SK-N-SH (cell line): Measurements from ENCODE around the gene LLGL2. TPM values are rescaled to one million over a fixed set of nuclear protein-coding genes. Genes with fewer than 3 reads are reported as not detected.

Experiments
- CTCF ChIA-PET: fragments of 300-600, 350-600 bp; formaldehyde crosslinking; extraction: SDS; loops from one replicate; lab custom pipeline; 2021; lab: Yijun Ruan, JAX
- POLR2A ChIA-PET: fragments of 350-600 bp; sonication (Branson Sonifier 250); formaldehyde crosslinking; extraction: SDS; loops from one replicate; lab custom pipeline; 2020; ENCODE audit warnings: antibody characterized with exemption, inconsistent platforms; lab: Yijun Ruan, JAX
- DNase-seq: peaks from one replicate; pipeline ENCODE4 v3.0.0; 2012
- H2AFZ ChIP-seq: fragments of 200-600 bp; sonication (generic); 2 replicates; pipeline ENCODE4 v1.8.1; 2016; ENCODE audit warnings: antibody characterized with exemption, mild to moderate bottlenecking, low read depth
- H3F3A ChIP-seq: fragments of 200-600 bp; sonication (generic); replicated peaks from 2 replicates; pipeline ENCODE3; 2016; ENCODE audit warnings: antibody characterized with exemption, mild to moderate bottlenecking; ENCODE audit not compliant: insufficient read depth
- H3K27ac ChIP-seq, 2 experiments: fragments of 200-500 bp in 1 of 2; fragments of 200-600 bp in 1 of 2; sonication (Bioruptor generic) in 1 of 2; sonication (generic), shearing (Covaris generic) in 1 of 2; 2 replicates each; pipeline versions ENCODE4 v1.5.1 to v1.6.1; 2014 to 2016; ENCODE audit warnings: low read depth in 2 of 2, inconsistent platforms in 1 of 2, low read length in 1 of 2, mild to moderate bottlenecking in 1 of 2, mixed read lengths in 1 of 2
- H3K27me3 ChIP-seq: fragments of 200-600 bp; sonication (generic), shearing (Covaris generic); 2 replicates; pipeline ENCODE4 v1.6.1; 2016; ENCODE audit warnings: mixed run types; ENCODE audit not compliant: insufficient read depth
- H3K36me3 ChIP-seq, 2 experiments: fragments of 200-500 bp in 1 of 2; fragments of 200-600 bp in 1 of 2; sonication (Bioruptor generic) in 1 of 2; sonication (generic) in 1 of 2; replicated peaks in 1 of 2; 2 replicates each; pipeline versions ENCODE3 to v1.5.1; 2014 to 2016; ENCODE audit warnings: low read length in 1 of 2, mild to moderate bottlenecking in 1 of 2; ENCODE audit not compliant: insufficient read depth in 2 of 2, control insufficient read depth in 1 of 2
- H3K4me1 ChIP-seq, 2 experiments: fragments of 200-500 bp in 1 of 2; fragments of 200-600 bp in 1 of 2; sonication (Bioruptor generic) in 1 of 2; sonication (generic), shearing (Covaris generic) in 1 of 2; 2 replicates each; pipeline versions ENCODE4 v1.5.1 to v1.6.1; 2014 to 2016; ENCODE audit warnings: low read depth in 1 of 2, low read length in 1 of 2, mixed run types in 1 of 2; ENCODE audit not compliant: insufficient read depth in 2 of 2, control insufficient read depth in 1 of 2
- H3K4me2 ChIP-seq: fragments of 200-600 bp; sonication (generic), shearing (Covaris generic); 2 replicates; pipeline ENCODE4 v1.6.1; 2017; ENCODE audit warnings: mixed run types
- H3K4me3 ChIP-seq, 2 experiments: fragments of 200-500 bp in 1 of 2; fragments of 200-600 bp in 1 of 2; sonication (Bioruptor generic) in 1 of 2; sonication (generic), shearing (Covaris generic) in 1 of 2; 2 replicates each; pipeline versions ENCODE4 v1.5.1 to v1.8.1; 2014 to 2016; ENCODE audit warnings: low read depth in 2 of 2, inconsistent platforms in 1 of 2, low read length in 1 of 2, mild to moderate bottlenecking in 1 of 2, mixed read lengths in 1 of 2, moderate library complexity in 1 of 2
- H3K79me2 ChIP-seq: fragments of 200-600 bp; sonication (generic); 2 replicates; pipeline ENCODE4 v1.8.1; 2017; ENCODE audit warnings: mild to moderate bottlenecking; ENCODE audit not compliant: insufficient read depth
- H3K9ac ChIP-seq: fragments of 200-600 bp; sonication (generic); 2 replicates; pipeline ENCODE4 v1.6.1; 2017; ENCODE audit warnings: mixed run types
- H3K9me2 ChIP-seq: fragments of 200-600 bp; sonication (generic); 2 replicates; pipeline ENCODE4 v1.6.1; 2017; ENCODE audit warnings: mixed run types
- H3K9me3 ChIP-seq: fragments of 200-600 bp; sonication (generic); 2 replicates; pipeline ENCODE4 v1.6.1; 2017; ENCODE audit warnings: mixed run types, mild to moderate bottlenecking, moderate library complexity
- H4K20me1 ChIP-seq: fragments of 200-600 bp; sonication (generic); 2 replicates; pipeline ENCODE4 v1.6.1; 2017; ENCODE audit warnings: mild to moderate bottlenecking, mixed run types; ENCODE audit not compliant: insufficient read depth
- CHD2 ChIP-seq: fragments of 150-350 bp; IDR thresholded peaks from 2 replicates; pipeline ENCODE4 v1.6.1; 2018; ENCODE audit warnings: low read length; ENCODE audit not compliant: partially characterized antibody
- EP300 ChIP-seq, 2 experiments: IDR thresholded peaks; 2 replicates each; pipeline versions ENCODE4 v1.4.0 to v1.6.1; 2012; ENCODE audit warnings: borderline replicate concordance in 1 of 2, low read depth in 1 of 2, low read length in 1 of 2
- EZH2phosphoT487 ChIP-seq: fragments of 200-600 bp; sonication (generic); IDR thresholded peaks from 2 replicates; pipeline ENCODE4 v1.6.1; 2017; ENCODE audit warnings: low read depth, mixed run types, mild to moderate bottlenecking, antibody characterized with exemption, moderate library complexity, borderline replicate concordance
- FOSL2 ChIP-seq: IDR thresholded peaks from 2 replicates; pipeline ENCODE4 v1.4.0; 2012; ENCODE audit warnings: low read depth, mild to moderate bottlenecking, moderate library complexity, borderline replicate concordance
- FOXM1 ChIP-seq: IDR thresholded peaks from 2 replicates; pipeline ENCODE4 v1.4.0; 2012; ENCODE audit warnings: low read depth, mild to moderate bottlenecking
- GATA2 ChIP-seq: sonication (generic); formaldehyde crosslinking; IDR thresholded peaks from 2 replicates; pipeline ENCODE4 v1.5.0; 2020; ENCODE audit warnings: mild to moderate bottlenecking, missing genetic modification reagents
- JUND ChIP-seq: IDR thresholded peaks from 2 replicates; pipeline ENCODE4 v1.4.0; 2012
- MEF2A ChIP-seq: IDR thresholded peaks from 2 replicates; pipeline ENCODE4 v1.4.0; 2012; ENCODE audit warnings: low read depth, borderline replicate concordance
- MXI1 ChIP-seq: IDR thresholded peaks from 2 replicates; pipeline ENCODE4 v1.6.1; 2012; ENCODE audit warnings: mild to moderate bottlenecking, low read depth, low read length, improper control_type of control experiment
- NRF1 ChIP-seq: IDR thresholded peaks from 2 replicates; pipeline ENCODE4 v1.6.1; 2012; ENCODE audit warnings: low read depth, mild to moderate bottlenecking, low read length
- POLR2AphosphoS5 ChIP-seq: IDR thresholded peaks from 2 replicates; pipeline ENCODE4 v1.6.1; 2012; ENCODE audit warnings: low read depth, low read length
- RAD21 ChIP-seq: IDR thresholded peaks from 2 replicates; pipeline ENCODE4 v1.6.1; 2012; ENCODE audit warnings: mild to moderate bottlenecking, low read length
- RCOR1 ChIP-seq: fragments of 150-350 bp; IDR thresholded peaks from 2 replicates; pipeline ENCODE4 v1.6.1; 2017; ENCODE audit warnings: antibody characterized with exemption, low read length
- RFX5 ChIP-seq: IDR thresholded peaks from 2 replicates; pipeline ENCODE4 v1.6.1; 2012; ENCODE audit warnings: mild to moderate bottlenecking, improper control_type of control experiment, low read length
- SIN3A ChIP-seq: IDR thresholded peaks from 2 replicates; pipeline ENCODE4 v1.6.1; 2012; ENCODE audit warnings: low read depth, mild to moderate bottlenecking, low read length, moderate library complexity, borderline replicate concordance
- SMC3 ChIP-seq: IDR thresholded peaks from 2 replicates; pipeline ENCODE4 v1.6.1; 2012; ENCODE audit warnings: low read depth, low read length, improper control_type of control experiment
- TAF1 ChIP-seq: IDR thresholded peaks from 2 replicates; pipeline ENCODE4 v1.6.1; 2012; ENCODE audit warnings: low read depth, mild to moderate bottlenecking, low read length, moderate library complexity, borderline replicate concordance
- WGBS: methylation state at CpG from one replicate; pipeline ENCODE4 v1.1.6; 2017; ENCODE audit warnings: low lambda C conversion rate; 5-methylcytosine and 5-hydroxymethylcytosine counted together
- polyA plus RNA-seq, 3 experiments: library from polyadenylated mRNA; depleted of rRNA; stranded (reverse); fragments of >200 nt; gene quantifications; 2 replicates each; pipeline ENCODE4 v1.2.3, GENCODE V29; 2012
- TF ChIP-seq, protein P1 (sequence below): IDR thresholded peaks from 2 replicates; pipeline ENCODE4 v1.4.0; 2012; ENCODE audit warnings: low read depth, borderline replicate concordance
- TF ChIP-seq, protein P2 (sequence below): IDR thresholded peaks from 2 replicates; pipeline ENCODE4 v1.4.0; 2012; ENCODE audit warnings: low read depth, borderline replicate concordance
- TF ChIP-seq, protein P3 (sequence below): fragments of 150-350 bp; IDR thresholded peaks from 2 replicates; pipeline ENCODE4 v1.6.1; 2017; ENCODE audit warnings: antibody characterized with exemption, low read length, low read depth, borderline replicate concordance
- TF ChIP-seq, protein P4 (sequence below): IDR thresholded peaks from 2 replicates; pipeline ENCODE4; 2012

Gene LLGL2
- polyA plus RNA-seq, 1 of the 3 experiments (the other 2 are of a cell fraction) = 6.7 TPM

DNA sequence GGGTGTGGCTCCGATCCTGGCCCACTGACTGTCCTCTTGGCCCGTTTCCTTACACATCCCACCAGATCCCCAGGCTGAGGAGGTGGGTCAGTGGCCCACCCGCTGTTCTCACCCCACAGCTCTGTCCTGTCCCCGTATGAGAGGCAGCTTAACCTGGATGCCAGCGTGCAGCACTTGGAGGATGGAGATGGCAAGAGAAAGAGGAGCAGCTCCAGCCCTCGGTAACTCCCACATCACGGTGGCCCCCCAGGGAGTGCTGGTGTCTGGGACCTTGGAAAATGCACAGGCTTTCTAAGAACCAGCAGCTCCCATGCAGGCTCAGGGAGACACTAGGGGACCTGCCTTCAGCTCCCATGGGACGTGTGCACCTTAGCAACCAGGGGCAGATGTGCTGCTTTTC lies 4.2 kb upstream of the LLGL2 start:
- H3K9ac ChIP-seq = no peak overlapping the region
- no peaks in the 10 kb centered on the region for H3K9me3 ChIP-seq
- peaks cover 4% of the 10 kb centered on the region; the same call in 1 of the 2 replicates for H3K27me3 ChIP-seq
- H3K9me2 ChIP-seq = no peaks in the 10 kb centered on the region
- H3F3A ChIP-seq = peaks cover 7% of the 10 kb centered on the region
- POLR2A ChIA-PET = interaction anchor here (0.6 kb wide), 1 partner anchor 19 kb away, joined by 3 read pairs; no protein-coding TSS in a partner anchor
- TF ChIP-seq EZH2phosphoT487 (no peak), CHD2 (no peak), POLR2AphosphoS5 (no peak), TAF1 (no peak), GATA2 (no peak), RFX5 (no peak), RCOR1 (no peak), SMC3 (no peak), NRF1 (no peak), FOSL2 (no peak)
- TF ChIP-seq, protein P1, sequence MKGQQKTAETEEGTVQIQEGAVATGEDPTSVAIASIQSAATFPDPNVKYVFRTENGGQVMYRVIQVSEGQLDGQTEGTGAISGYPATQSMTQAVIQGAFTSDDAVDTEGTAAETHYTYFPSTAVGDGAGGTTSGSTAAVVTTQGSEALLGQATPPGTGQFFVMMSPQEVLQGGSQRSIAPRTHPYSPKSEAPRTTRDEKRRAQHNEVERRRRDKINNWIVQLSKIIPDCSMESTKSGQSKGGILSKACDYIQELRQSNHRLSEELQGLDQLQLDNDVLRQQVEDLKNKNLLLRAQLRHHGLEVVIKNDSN = no peak
- TF ChIP-seq, protein P2, sequence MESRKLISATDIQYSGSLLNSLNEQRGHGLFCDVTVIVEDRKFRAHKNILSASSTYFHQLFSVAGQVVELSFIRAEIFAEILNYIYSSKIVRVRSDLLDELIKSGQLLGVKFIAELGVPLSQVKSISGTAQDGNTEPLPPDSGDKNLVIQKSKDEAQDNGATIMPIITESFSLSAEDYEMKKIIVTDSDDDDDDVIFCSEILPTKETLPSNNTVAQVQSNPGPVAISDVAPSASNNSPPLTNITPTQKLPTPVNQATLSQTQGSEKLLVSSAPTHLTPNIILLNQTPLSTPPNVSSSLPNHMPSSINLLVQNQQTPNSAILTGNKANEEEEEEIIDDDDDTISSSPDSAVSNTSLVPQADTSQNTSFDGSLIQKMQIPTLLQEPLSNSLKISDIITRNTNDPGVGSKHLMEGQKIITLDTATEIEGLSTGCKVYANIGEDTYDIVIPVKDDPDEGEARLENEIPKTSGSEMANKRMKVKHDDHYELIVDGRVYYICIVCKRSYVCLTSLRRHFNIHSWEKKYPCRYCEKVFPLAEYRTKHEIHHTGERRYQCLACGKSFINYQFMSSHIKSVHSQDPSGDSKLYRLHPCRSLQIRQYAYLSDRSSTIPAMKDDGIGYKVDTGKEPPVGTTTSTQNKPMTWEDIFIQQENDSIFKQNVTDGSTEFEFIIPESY = no peak
- TF ChIP-seq, all 33 proteins: peak for 0
- H2AFZ ChIP-seq = no peak overlapping the region
- H3K27ac ChIP-seq = no peak overlapping the region
- no peak overlapping the region for H3K4me2 ChIP-seq
- H3K4me3 ChIP-seq = no peak overlapping the region
- no peak for DNase-seq
- WGBS = 94% methylated on average over 8 of the region's 8 CpGs
- H3K79me2 ChIP-seq = no peaks in the 10 kb centered on the region
- CTCF ChIA-PET = interaction anchor here (1.0 to 4.0 kb wide), 5 partner anchors 111 to 251 kb away, joined by 3 to 13 read pairs (median 4); partner anchors contain the start of gene MIF4GD
- H3K4me1 ChIP-seq = peaks cover 0 to 24% of the 10 kb centered on the region in 2 experiments; a peak in 1 of 4 replicates
- H4K20me1 ChIP-seq = peaks cover 13% of the 10 kb centered on the region; the same call in 1 of the 2 replicates
- H3K36me3 ChIP-seq = peaks cover 13 to 19% of the 10 kb centered on the region in 2 experiments

DNA sequence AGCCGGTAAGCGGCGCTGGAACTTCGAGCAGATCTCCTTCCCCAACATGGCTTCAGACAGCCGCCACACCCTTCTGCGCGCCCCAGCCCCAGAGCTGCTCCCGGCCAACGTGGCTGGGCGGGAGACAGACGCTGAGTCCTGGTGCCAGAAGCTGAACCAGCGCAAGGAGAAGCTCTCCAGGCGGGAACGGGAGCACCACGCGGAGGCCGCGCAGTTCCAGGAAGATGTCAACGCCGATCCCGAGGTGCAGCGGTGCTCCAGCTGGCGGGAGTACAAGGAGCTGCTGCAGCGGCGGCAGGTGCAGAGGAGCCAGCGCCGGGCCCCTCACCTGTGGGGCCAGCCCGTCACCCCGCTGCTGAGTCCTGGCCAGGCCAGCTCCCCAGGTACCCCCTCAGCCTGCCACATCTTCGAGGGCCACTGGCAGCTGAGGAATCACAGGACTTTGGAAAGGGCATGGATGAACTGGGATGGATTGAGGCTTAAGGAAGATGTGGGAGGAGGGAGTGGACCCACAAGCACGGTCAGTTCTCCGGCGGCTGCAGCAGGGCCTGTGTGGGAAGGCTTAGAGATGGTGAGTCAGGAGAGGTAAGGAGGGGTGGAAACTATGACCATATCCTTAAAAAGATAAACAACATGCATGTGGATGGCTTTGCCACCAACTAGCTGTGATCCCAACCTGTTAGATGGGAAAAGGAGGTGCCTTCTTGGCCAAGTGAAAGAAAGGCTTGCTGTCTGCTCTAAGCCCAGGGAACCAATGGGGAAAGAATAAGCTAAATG lies 3.4 kb upstream of the LLGL2 start:
- Histone ChIP-seq H3F3A (peaks cover 11% of the 10 kb centered on the region), H3K27me3 (peaks cover 12% of the 10 kb centered on the region; the same call in 1 of the 2 replicates), H3K36me3 (peaks cover 13 to 19% of the 10 kb centered on the region in 2 experiments), H4K20me1 (peaks cover 13% of the 10 kb centered on the region; the same call in 1 of the 2 replicates), H3K27ac (no peak overlapping the region), H3K9ac (no peak overlapping the region), H2AFZ (no peak overlapping the region), H3K9me3 (no peaks in the 10 kb centered on the region), H3K9me2 (no peaks in the 10 kb centered on the region), H3K4me2 (no peak overlapping the region), H3K4me3 (no peak overlapping the region), H3K79me2 (no peaks in the 10 kb centered on the region), H3K4me1 (peaks cover 0 to 22% of the 10 kb centered on the region in 2 experiments; a peak in 1 of 4 replicates)
- CTCF ChIA-PET = interaction anchor here (0.9 to 4.0 kb wide), 8 partner anchors 18 to 251 kb away, joined by 3 to 13 read pairs (median 4); partner anchors contain the start of gene MIF4GD
- DNase-seq = no peak
- POLR2A ChIA-PET = interaction anchor here (0.6 kb wide), 1 partner anchor 18 kb away, joined by 3 read pairs; no protein-coding TSS in a partner anchor
- WGBS = 97% methylated on average over 32 of the region's 33 CpGs
- TF ChIP-seq SIN3A (no peak), CHD2 (no peak), SMC3 (no peak), EP300 (IDR thresholded peaks at IDR 0.05; ENCODE audit: borderline replicate concordance in 1 of 2, low read depth in 1 of 2, low read length in 1 of 2) (no peak), POLR2AphosphoS5 (no peak), MEF2A (no peak), FOXM1 (no peak), FOSL2 (no peak), MXI1 (no peak), RAD21 (no peak), JUND (no peak)
- TF ChIP-seq, protein P3, sequence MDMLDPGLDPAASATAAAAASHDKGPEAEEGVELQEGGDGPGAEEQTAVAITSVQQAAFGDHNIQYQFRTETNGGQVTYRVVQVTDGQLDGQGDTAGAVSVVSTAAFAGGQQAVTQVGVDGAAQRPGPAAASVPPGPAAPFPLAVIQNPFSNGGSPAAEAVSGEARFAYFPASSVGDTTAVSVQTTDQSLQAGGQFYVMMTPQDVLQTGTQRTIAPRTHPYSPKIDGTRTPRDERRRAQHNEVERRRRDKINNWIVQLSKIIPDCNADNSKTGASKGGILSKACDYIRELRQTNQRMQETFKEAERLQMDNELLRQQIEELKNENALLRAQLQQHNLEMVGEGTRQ = no peak
- TF ChIP-seq, protein P4, sequence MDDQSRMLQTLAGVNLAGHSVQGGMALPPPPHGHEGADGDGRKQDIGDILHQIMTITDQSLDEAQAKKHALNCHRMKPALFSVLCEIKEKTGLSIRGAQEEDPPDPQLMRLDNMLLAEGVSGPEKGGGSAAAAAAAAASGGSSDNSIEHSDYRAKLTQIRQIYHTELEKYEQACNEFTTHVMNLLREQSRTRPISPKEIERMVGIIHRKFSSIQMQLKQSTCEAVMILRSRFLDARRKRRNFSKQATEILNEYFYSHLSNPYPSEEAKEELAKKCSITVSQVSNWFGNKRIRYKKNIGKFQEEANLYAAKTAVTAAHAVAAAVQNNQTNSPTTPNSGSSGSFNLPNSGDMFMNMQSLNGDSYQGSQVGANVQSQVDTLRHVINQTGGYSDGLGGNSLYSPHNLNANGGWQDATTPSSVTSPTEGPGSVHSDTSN = no peak
